HG03469 (cell line): Measurements from ENCODE around the gene PRPSAP2.

ENCODE experiments used
- ATAC-seq: cut with Tn5 transposase; IDR thresholded peaks from one replicate; pipeline ENCODE4 v1.9.1; 2021; ENCODE audit warnings: mild to moderate bottlenecking, moderate library complexity, moderate number of reproducible peaks; ENCODE audit not compliant: unreplicated experiment

Gene PRPSAP2

GRCh38 chr17:18977646-18978045, 119.7 kb downstream of the PRPSAP2 start:
- no peak for ATAC-seq

- ATAC-seq, result no peak
Observed at GRCh38 chr17:18978050-18978449, 120.1 kb downstream of the PRPSAP2 start.

GRCh38 chr17:18978655-18979054, 120.7 kb downstream of the PRPSAP2 start:
- no peak for ATAC-seq
